Measurements from ENCODE around the gene BAIAP2.

GRCh38 chr17:81050645-81051625 is 16.0 kb downstream of the BAIAP2 start:
- no peak for TF ChIP-seq CTCF (IDR thresholded peaks at IDR 0.05)
- TF ChIP-seq POLR2A (IDR thresholded peaks at IDR 0.05), result no peak

All from thyroid gland (tissue), 4 donors.